HG03045 (cell line): ENCODE data around the gene RPS6KA4.

Experiments
- ATAC-seq: cut with Tn5 transposase; IDR thresholded peaks from one replicate; pipeline ENCODE4 v1.9.1; 2021; ENCODE audit warnings: mild to moderate bottlenecking, moderate library complexity; ENCODE audit not compliant: unreplicated experiment

Gene RPS6KA4

GRCh38 chr11:64347193-64347867 lies 11.6 kb upstream of the RPS6KA4 start:
- no peak for ATAC-seq

- no peak for ATAC-seq
Observed at GRCh38 chr11:64348383-64349024, 10.5 kb upstream of the RPS6KA4 start.

- ATAC-seq = no peak
Observed at GRCh38 chr11:64349025-64349387, 10.0 kb upstream of the RPS6KA4 start.

GRCh38 chr11:64349404-64349803 lies 9.6 kb upstream of the RPS6KA4 start:
- no peak for ATAC-seq

GRCh38 chr11:64351136-64351631 lies 7.8 kb upstream of the RPS6KA4 start:
- no peak for ATAC-seq

GRCh38 chr11:64352099-64352994 lies 6.6 kb upstream of the RPS6KA4 start:
- ATAC-seq = no peak

GRCh38 chr11:64352995-64353714 lies 5.8 kb upstream of the RPS6KA4 start:
- ATAC-seq = no peak

GRCh38 chr11:64353715-64354506 lies 5.1 kb upstream of the RPS6KA4 start:
- no peak for ATAC-seq

GRCh38 chr11:64355078-64355940 lies 3.7 kb upstream of the RPS6KA4 start:
- no peak for ATAC-seq

GRCh38 chr11:64356498-64357411 lies 2.2 kb upstream of the RPS6KA4 start:
- no peak for ATAC-seq

- ATAC-seq = no peak
Observed at GRCh38 chr11:64357446-64357845, 1.5 kb upstream of the RPS6KA4 start.

GRCh38 chr11:64357904-64358535 lies 942 bp upstream of the RPS6KA4 start:
- ATAC-seq = no peak

- no peak for ATAC-seq
Observed at GRCh38 chr11:64358536-64358906, 441 bp upstream of the RPS6KA4 start.

GRCh38 chr11:64359712-64360445 lies 917 bp downstream of the RPS6KA4 start:
- no peak for ATAC-seq

GRCh38 chr11:64360448-64360921 lies 1.5 kb downstream of the RPS6KA4 start:
- ATAC-seq = no peak

GRCh38 chr11:64361659-64362058 lies 2.7 kb downstream of the RPS6KA4 start:
- ATAC-seq = no peak

- no peak for ATAC-seq
Observed at GRCh38 chr11:64362339-64362738, 3.4 kb downstream of the RPS6KA4 start.
